B cell (primary cell): ENCODE measurements around the gene SNED1. TPM values are rescaled to one million over a fixed set of nuclear protein-coding genes. Genes with fewer than 3 reads are reported as not detected.

Experiments used
- ATAC-seq: fragments of 200-7000 bp; cut with Tn5 transposase; one replicate; pipeline ENCODE4 v1.10.0; 2021; ENCODE audit warnings: low read depth, mild to moderate bottlenecking, moderate number of reproducible peaks, moderate library complexity
- CTCF ChIA-PET: fragments of 350-600 bp; sonication (Branson Sonifier 250); formaldehyde crosslinking; loops from one replicate; lab custom pipeline; 2021; ENCODE audit warnings: antibody characterized with exemption, inconsistent platforms; lab: Charles Lee
- POLR2A ChIA-PET: fragments of 350-600 bp; sonication (Branson Sonifier 250); formaldehyde crosslinking; loops from one replicate; lab custom pipeline; 2021; ENCODE audit warnings: antibody characterized with exemption; lab: Charles Lee
- DNase-seq: peaks from one replicate; pipeline ENCODE4 v3.0.0; 2013
- H2AFZ ChIP-seq: 2 replicates; pipeline ENCODE4 v1.6.1; 2012; ENCODE audit warnings: mild to moderate bottlenecking, low read depth, low read length; ENCODE audit not compliant: insufficient read depth, poor library complexity, severe bottlenecking
- H3K27ac ChIP-seq, 2 donors: 1 replicate in 1 of 2; 2 replicates in 1 of 2; pipeline ENCODE4 v1.5.1; 2012 to 2013; ENCODE audit warnings: low read length in 2 of 2, mild to moderate bottlenecking in 2 of 2, moderate library complexity in 1 of 2
- H3K27me3 ChIP-seq, 4 experiments: fragments of 200-600 bp in 1 of 4; sonication (generic) in 1 of 4; replicated peaks in 1 of 4; 1 replicate in 2 of 4; 2 replicates in 2 of 4; pipeline versions ENCODE4 v1.6.1 to v1.7.0; 2013 to 2016; ENCODE audit warnings: low read length in 3 of 4, mild to moderate bottlenecking in 2 of 4, mixed read lengths in 1 of 4, moderate library complexity in 1 of 4; ENCODE audit not compliant: insufficient read depth in 4 of 4, control insufficient read depth in 3 of 4; ENCODE audit errors: control extremely low read depth in 1 of 4
- H3K36me3 ChIP-seq, 2 experiments: replicated peaks in 1 of 2; 1 replicate in 1 of 2; 2 replicates in 1 of 2; pipeline versions ENCODE4 v1.6.1 to v1.7.1; 2013; ENCODE audit warnings: low read length in 1 of 2; ENCODE audit not compliant: insufficient read depth in 2 of 2, control insufficient read depth in 1 of 2; ENCODE audit errors: control extremely low read depth in 1 of 2, extremely low read depth in 1 of 2
- H3K4me1 ChIP-seq, 2 donors: fragments of 200-600 bp in 1 of 2; sonication (generic) in 1 of 2; 1 replicate in 1 of 2; 2 replicates in 1 of 2; pipeline versions ENCODE4 v1.5.1 to v1.6.1; 2013 to 2017; ENCODE audit warnings: low read length in 2 of 2; ENCODE audit not compliant: control insufficient read depth in 2 of 2, insufficient read depth in 2 of 2
- H3K4me2 ChIP-seq: replicated peaks from 2 replicates; pipeline ENCODE3; 2012; ENCODE audit warnings: mild to moderate bottlenecking, low read depth, low read length; ENCODE audit not compliant: poor library complexity, severe bottlenecking
- H3K4me3 ChIP-seq, 5 experiments: fragments of 200-600 bp in 1 of 5; sonication (generic) in 1 of 5; 1 replicate in 3 of 5; 2 replicates in 2 of 5; pipeline versions ENCODE4 v1.5.1 to v1.7.0; 2011 to 2016; ENCODE audit warnings: low read length in 4 of 5, mild to moderate bottlenecking in 4 of 5, low read depth in 2 of 5, control low read depth in 1 of 5, moderate library complexity in 1 of 5; ENCODE audit not compliant: insufficient read depth in 1 of 5; ENCODE audit errors: control extremely low read depth in 1 of 5, extremely low read depth in 1 of 5
- H3K79me2 ChIP-seq: fragments of 200-600 bp; sonication (generic); one replicate; pipeline ENCODE4 v1.6.0; 2016; ENCODE audit warnings: low read length; ENCODE audit not compliant: control insufficient read depth, insufficient read depth
- H3K9ac ChIP-seq: fragments of 200-600 bp; sonication (generic); 2 replicates; pipeline ENCODE4 v1.6.1; 2017; ENCODE audit warnings: mild to moderate bottlenecking, low read length, moderate library complexity
- H3K9me3 ChIP-seq, 3 donors: one replicate each; pipeline versions ENCODE4 v1.6.1 to v1.7.1; 2013; ENCODE audit warnings: low read length in 2 of 3; ENCODE audit not compliant: control insufficient read depth in 2 of 3, insufficient read depth in 1 of 3; ENCODE audit errors: control extremely low read depth in 1 of 3
- H4K20me1 ChIP-seq: 2 replicates; pipeline ENCODE4 v1.6.0; 2012; ENCODE audit warnings: mild to moderate bottlenecking, low read length; ENCODE audit not compliant: insufficient read depth, control insufficient read depth, poor library complexity, severe bottlenecking
- H3K27ac Mint-ChIP-seq: one replicate; pipeline ENCODE4 v1.8.0; 2021; ENCODE audit warnings: mixed read lengths
- H3K27me3 Mint-ChIP-seq: one replicate; pipeline ENCODE4 v1.8.0; 2021; ENCODE audit warnings: mixed read lengths
- H3K4me1 Mint-ChIP-seq: one replicate; pipeline ENCODE4 v1.8.0; 2021; ENCODE audit warnings: mixed read lengths
- H3K4me3 Mint-ChIP-seq: one replicate; pipeline ENCODE4 v1.8.0; 2021; ENCODE audit warnings: mixed read lengths
- H3K9me3 Mint-ChIP-seq: one replicate; pipeline ENCODE4 v1.8.0; 2022; ENCODE audit warnings: mixed read lengths; ENCODE audit not compliant: insufficient read depth
- EZH2 ChIP-seq: IDR thresholded peaks from 2 replicates; pipeline ENCODE4 v1.6.1; 2012; ENCODE audit warnings: borderline replicate concordance, low read depth, mild to moderate bottlenecking, moderate library complexity, low read length; ENCODE audit not compliant: insufficient read depth, poor library complexity, severe bottlenecking
- WGBS: methylation state at CpG from one replicate; pipeline ENCODE4 v1.1.5; 2013; ENCODE audit warnings: missing lambda C conversion rate; ENCODE audit not compliant: insufficient coverage; 5-methylcytosine and 5-hydroxymethylcytosine counted together
- intact Hi-C: fragments of 100-400 bp; cut with micrococcal nuclease; formaldehyde crosslinking; loops from one replicate; pipeline ENCODE4 v1.10.0; 2022
- polyA plus RNA-seq: library from polyadenylated mRNA; depleted of rRNA; stranded (reverse); fragments of >200 nt; gene quantifications from 2 replicates; pipeline ENCODE4 v1.2.3, GENCODE V29; 2012
- total RNA-seq, 2 donors: library from RNA; stranded (reverse); fragments of 120-200 nt in 1 of 2; gene quantifications; 1 replicate in 1 of 2; 2 replicates in 1 of 2; pipeline versions ENCODE4 v1.2.3 to v1.2.4, GENCODE V29; 2013 to 2022
- TF ChIP-seq, protein P1 (sequence below): fragments of 200-600 bp; IDR thresholded peaks from one replicate; pipeline ENCODE4 v1.8.0; 2022; ENCODE audit warnings: antibody characterized with exemption, mild to moderate bottlenecking

SNED1 gene
- total and polyA plus RNA-seq, 2 donors (not counting 1 experiment from before 2014, with no cell fraction given) = 25.5 to 336 TPM

GRCh38 chr2:241037498-241037897 is 39.1 kb downstream of the SNED1 start:
- Histone ChIP-seq H3K27ac (peak overlapping the region; percentile 68 to 79), H3K4me1 (peaks cover 47 to 66% of the 10 kb centered on the region in 2 donors), H3K9ac (peak overlapping the region; percentile 92), H2AFZ (no peak overlapping the region), H3K36me3 (peaks cover 0 to 3% of the 10 kb centered on the region in 2 experiments), H3K27me3 (no peaks in the 10 kb centered on the region), H3K4me2 (peak overlapping the region; percentile 99), H3K9me3 (no peaks in the 10 kb centered on the region), H3K79me2 (peaks cover 19% of the 10 kb centered on the region), H4K20me1 (no peaks in the 10 kb centered on the region), H3K4me3 (peak overlapping the region in 4 of 5 experiments; percentile 39 to 79 (median 65))
- ATAC-seq = no peak
- WGBS = 87% methylated on average over 9 of the region's 9 CpGs
- Mint-ChIP-seq H3K27ac (peak overlapping the region; percentile 94), H3K4me1 (peaks cover 64% of the 10 kb centered on the region), H3K27me3 (no peaks in the 10 kb centered on the region), H3K9me3 (no peaks in the 10 kb centered on the region), H3K4me3 (peak overlapping the region; percentile 92)
- intact Hi-C loops = loop anchor here (2.0 kb wide), 2 partner anchors 471 to 477 kb away; partner anchors contain the start of genes DUSP28 and STK25
- TF ChIP-seq, protein P1, sequence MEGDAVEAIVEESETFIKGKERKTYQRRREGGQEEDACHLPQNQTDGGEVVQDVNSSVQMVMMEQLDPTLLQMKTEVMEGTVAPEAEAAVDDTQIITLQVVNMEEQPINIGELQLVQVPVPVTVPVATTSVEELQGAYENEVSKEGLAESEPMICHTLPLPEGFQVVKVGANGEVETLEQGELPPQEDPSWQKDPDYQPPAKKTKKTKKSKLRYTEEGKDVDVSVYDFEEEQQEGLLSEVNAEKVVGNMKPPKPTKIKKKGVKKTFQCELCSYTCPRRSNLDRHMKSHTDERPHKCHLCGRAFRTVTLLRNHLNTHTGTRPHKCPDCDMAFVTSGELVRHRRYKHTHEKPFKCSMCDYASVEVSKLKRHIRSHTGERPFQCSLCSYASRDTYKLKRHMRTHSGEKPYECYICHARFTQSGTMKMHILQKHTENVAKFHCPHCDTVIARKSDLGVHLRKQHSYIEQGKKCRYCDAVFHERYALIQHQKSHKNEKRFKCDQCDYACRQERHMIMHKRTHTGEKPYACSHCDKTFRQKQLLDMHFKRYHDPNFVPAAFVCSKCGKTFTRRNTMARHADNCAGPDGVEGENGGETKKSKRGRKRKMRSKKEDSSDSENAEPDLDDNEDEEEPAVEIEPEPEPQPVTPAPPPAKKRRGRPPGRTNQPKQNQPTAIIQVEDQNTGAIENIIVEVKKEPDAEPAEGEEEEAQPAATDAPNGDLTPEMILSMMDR = no peak
- TF ChIP-seq EZH2 = no peak
- POLR2A ChIA-PET = no interaction called here
- DNase-seq = no peak
- CTCF ChIA-PET = no interaction called here

GRCh38 chr2:241038374-241039180 is 40.2 kb downstream of the SNED1 start:
- WGBS = 92% methylated on average over 20 of the region's 20 CpGs
- no peak for ATAC-seq
- H3K4me3 ChIP-seq = peak overlapping the region in 2 of 5 experiments; percentile 12 to 79
- Mint-ChIP-seq H3K27ac (peak overlapping the region; percentile 94), H3K4me3 (peak overlapping the region; percentile 92), H3K9me3 (no peaks in the 10 kb centered on the region), H3K4me1 (peaks cover 73% of the 10 kb centered on the region), H3K27me3 (no peaks in the 10 kb centered on the region)
- H3K4me2 ChIP-seq = peak overlapping the region; percentile 99
- ChIA-PET CTCF (no interaction called here), POLR2A (interaction anchor here (0.5 to 1.3 kb wide), 2 partner anchors 40 to 65 kb away, joined by 3 to 4 read pairs; no protein-coding TSS in a partner anchor)
- intact Hi-C loops = no loop called here
- peaks cover 0 to 3% of the 10 kb centered on the region in 2 experiments for H3K36me3 ChIP-seq
- no peaks in the 10 kb centered on the region for H3K27me3 ChIP-seq
- H2AFZ ChIP-seq = no peak overlapping the region
- TF ChIP-seq, protein P1 = no peak
- TF ChIP-seq EZH2 = no peak
- peak overlapping the region; percentile 92 for H3K9ac ChIP-seq
- H4K20me1 ChIP-seq = no peaks in the 10 kb centered on the region
- H3K27ac ChIP-seq = no peak overlapping the region
- H3K79me2 ChIP-seq = peaks cover 22% of the 10 kb centered on the region
- H3K9me3 ChIP-seq = no peaks in the 10 kb centered on the region
- DNase-seq = no peak
- H3K4me1 ChIP-seq = peaks cover 56 to 73% of the 10 kb centered on the region in 2 donors
